AG04449 (cell line): ENCODE measurements around the gene NDP.

Experiments used
- CTCF ChIA-PET: fragments of 350-600 bp; formaldehyde crosslinking; extraction: SDS; loops from one replicate; lab custom pipeline; 2021; ENCODE audit warnings: antibody characterized with exemption; lab: Yijun Ruan, JAX
- POLR2A ChIA-PET: fragments of 400-600, 350-600 bp; formaldehyde crosslinking; extraction: SDS; loops from one replicate; lab custom pipeline; 2020; ENCODE audit warnings: antibody characterized with exemption, inconsistent platforms; lab: Yijun Ruan, JAX
- DNase-seq: peaks from one replicate; pipeline ENCODE4 v3.0.0-alpha.2; 2010; ENCODE audit warnings: low read depth, low spot score
- H3K4me3 ChIP-seq: 2 replicates; pipeline ENCODE4 v1.5.1; 2011; ENCODE audit warnings: low read depth, mild to moderate bottlenecking, control low read depth, low read length
- CTCF ChIP-seq: IDR thresholded peaks from one replicate; pipeline ENCODE4 v1.5.1; 2011; ENCODE audit warnings: mild to moderate bottlenecking, moderate library complexity, low read length, control low read depth, inconsistent platforms; ENCODE audit not compliant: insufficient read depth; ENCODE audit errors: missing control alignments

Gene NDP

GRCh38 chrX:43910012-43910411, 63.2 kb downstream of the NDP start:
- ChIA-PET POLR2A (no interaction called here), CTCF (no interaction called here)
- no peak overlapping the region for H3K4me3 ChIP-seq
- no peak for TF ChIP-seq CTCF
- no peak for DNase-seq

GRCh38 chrX:43909141-43909540, 64.0 kb downstream of the NDP start:
- POLR2A ChIA-PET: no interaction called here
- DNase-seq: no peak
- CTCF ChIA-PET: no interaction called here
- TF ChIP-seq CTCF: no peak
- no peak overlapping the region for H3K4me3 ChIP-seq

GRCh38 chrX:43899878-43900815, 73.0 kb downstream of the NDP start:
- H3K4me3 ChIP-seq: no peak overlapping the region
- DNase-seq: no peak
- CTCF ChIA-PET: no interaction called here
- POLR2A ChIA-PET: no interaction called here
- no peak for TF ChIP-seq CTCF
